ENCODE results near the gene SPEF2. TPM values are rescaled to one million over a fixed set of nuclear protein-coding genes. Genes with fewer than 3 reads are reported as not detected.

SPEF2 gene
- total RNA-seq (2011; cell fraction: chromatin; rRNA removed; ENCODE audit: low replicate concordance): 0.21 and 1.5 TPM in 2 replicates
- 0.53 TPM in 1 of 2 replicates, not detected in the other for total RNA-seq (2011; cell fraction: nucleolus; rRNA removed)
- total RNA-seq (2011; cell fraction: nucleoplasm; rRNA removed): 0.31 TPM in 1 of 2 replicates, not detected in the other
- total RNA-seq (2014; rRNA removed) (0.41 TPM in 1 of 2 replicates, not detected in the other), total RNA-seq (2014; rRNA removed; fragmentation: Illumina TruSeq; extraction: Trizol) (0.13 and 0.62 TPM in 2 replicates), total RNA-seq (2015; rRNA removed; fragmentation: Illumina TruSeq; extraction: Trizol) (0.18 and 0.64 TPM in 2 replicates), total RNA-seq (2021) (0.24 and 0.29 TPM in 2 replicates), polyA plus RNA-seq (2011; rRNA removed) (0.07 and 0.24 TPM in 2 replicates), polyA plus RNA-seq (2014; fragmentation: Illumina TruSeq; extraction: Trizol) (0.15 and 0.22 TPM in 2 replicates), polyA plus RNA-seq (2014; fragmentation: Nextera tagmentation; extraction: Ambion mirVana) (under 1 TPM; 0.11 to 0.20 TPM), polyA plus RNA-seq (2014; rRNA removed) (0.22 TPM in 1 of 2 replicates, not detected in the other), polyA minus RNA-seq (2011; rRNA and poly(A)+ RNA removed) (0.18 TPM in 1 of 2 replicates, not detected in the other), Bru-seq, nascent RNA (percentile 14 among the genes with signal in this experiment), BruChase-seq, experiment 1, labeled RNA remaining after a 2-hour chase (percentile 21 among the genes with signal in this experiment), BruChase-seq, experiment 2, labeled RNA remaining after a 6-hour chase (percentile 20 among the genes with signal in this experiment)
- polyA plus RNA-seq (2011; cell fraction: cytosol; rRNA removed): 0.07 TPM in 1 of 2 replicates, not detected in the other
- polyA plus RNA-seq (2011; cell fraction: nucleus; rRNA removed): 0.14 TPM in 2 replicates
- 0.18 and 0.89 TPM in 2 replicates for polyA plus RNA-seq (2012)
- not detected in 2 replicates for polyA minus RNA-seq (2011; cell fraction: cytosol; rRNA and poly(A)+ RNA removed)
- 0.11 and 0.27 TPM in 2 replicates for polyA minus RNA-seq (2011; cell fraction: nucleus; rRNA and poly(A)+ RNA removed)
- long read RNA-seq, experiment 1: 0 reads
- long read RNA-seq, experiment 2: 0 reads
- long read RNA-seq, experiment 3: 0 reads

- no peaks in the 10 kb centered on the region for H3K36me3 ChIP-seq (ENCODE audit: control insufficient read depth, insufficient read depth, low read length)
- DNase-seq (ENCODE audit: extremely low read depth in 1 of 4, low spot score in 3 of 4): peak in 3 of 4 experiments; percentile 10 to 56 (median 25)
- CTCF ChIA-PET (ENCODE audit: low intra/inter-chr PET ratio): no interaction called here
- 1% methylated on average over 48 of the region's 55 CpGs for WGBS (ENCODE audit: insufficient coverage, low coverage, missing lambda C conversion rate)
- no peak within 1 kb of the TSS for H3K27ac ChIP-seq (ENCODE audit: extremely low read depth, low read depth, low read length)
- in situ Hi-C loops (cut with MboI): no loop called here
- POLR2A ChIA-PET: no interaction called here
- ATAC-seq: peak; percentile 94
- no peaks in the 10 kb centered on the region for H3K9me1 ChIP-seq (ENCODE audit: control insufficient read depth, insufficient read depth, low read length)
- peak within 1 kb of the TSS; percentile 42; the same call in 1 of the 2 replicates for H3K4me2 ChIP-seq (ENCODE audit: insufficient read depth, low read length)
- H3K27me3 ChIP-seq (ENCODE audit: control insufficient read depth in 2 of 2, insufficient read depth in 2 of 2, low read length in 2 of 2): no peaks in the 10 kb centered on the region
- no peak for FAIRE-seq
- H2AFZ ChIP-seq (ENCODE audit: low read depth, low read length): peak within 1 kb of the TSS; percentile 61; the same call in 1 of the 2 replicates
- H3K79me2 ChIP-seq (ENCODE audit: control insufficient read depth, insufficient read depth, low read length): no peaks in the 10 kb centered on the region
- no TSS peak for BruUV-seq (replicated peaks)
- H3K9ac ChIP-seq (ENCODE audit: insufficient read depth in 1 of 2, low read depth in 2 of 2, low read length in 2 of 2): peak within 1 kb of the TSS in 1 of 2 experiments; percentile 19; a peak in 1 of 4 replicates
- peak within 1 kb of the TSS; percentile 36 for H3K4me3 ChIP-seq
- H3K9me3 ChIP-seq (replicated peaks; ENCODE audit: control insufficient read depth, insufficient read depth, low read depth, low read length): no peaks in the 10 kb centered on the region
- intact Hi-C loops (cut with micrococcal nuclease): no loop called here
- no peaks in the 10 kb centered on the region for H4K20me1 ChIP-seq (replicated peaks; ENCODE audit: control insufficient read depth, insufficient read depth, low read length)
- peaks cover 0 to 4% of the 10 kb centered on the region in 2 experiments; a peak in 1 of 5 replicates for H3K4me1 ChIP-seq (replicated peaks in 1 of 2; ENCODE audit: control insufficient read depth in 2 of 2, insufficient read depth in 2 of 2, low read length in 2 of 2)
- TF ChIP-seq ZBTB17 (CRISPR knock-in tag; IDR thresholded peaks at IDR 0.05) (0 out of 2 replicates have a peak, but pooled peaks have one; percentile 36), NRF1 (conservative IDR thresholded peaks at IDR 0.05 in 1 of 2, IDR thresholded peaks at IDR 0.05 in 1 of 2) (peak; percentile 52; a peak in 3 of 4 replicates), KDM5B (IDR thresholded peaks at IDR 0.05; ENCODE audit: insufficient replicate concordance, low read depth, low read length) (peak; percentile 31), CXXC5 (CRISPR knock-in tag; IDR thresholded peaks at IDR 0.05) (0 out of 2 replicates have a peak, but pooled peaks have one; percentile 28), RAD21 (CRISPR knock-in tag; conservative IDR thresholded peaks at IDR 0.05 in 1 of 2, IDR thresholded peaks at IDR 0.05 in 1 of 2) (peak in 1 of 2 experiments; percentile 13; a peak in 1 of 4 replicates), CTCF (IDR thresholded peaks at IDR 0.05 in 2 of 3, conservative IDR thresholded peaks at IDR 0.05 in 1 of 3; ENCODE audit: insufficient read depth in 2 of 3, low read depth in 1 of 3, low read length in 3 of 3) (peak; percentile 24 to 50 (median 41); a peak in 4 of 6 replicates), ATF1 (CRISPR knock-in tag; IDR thresholded peaks at IDR 0.05) (no peak), ATF1 (tag; IDR thresholded peaks at IDR 0.05) (peak; percentile 40; the same call in 1 of the 2 replicates), MNT (conservative IDR thresholded peaks at IDR 0.05) (no peak)
Measured at GRCh38 chr5:35617435-35618303, at the start of gene SPEF2. Gene SPEF2, plus strand, starts transcription at chr5:35617863. Its CDS starts 135 bp downstream, at chr5:35617998.
